Measurements from ENCODE around the gene KASH5. TPM values are rescaled to one million over a fixed set of nuclear protein-coding genes. Genes with fewer than 3 reads are reported as not detected.

KASH5 gene
- total RNA-seq, 1 donor from 2014 or later, result not detected

- Mint-ChIP-seq H3K4me3 (ENCODE audit: unreplicated experiment) (no peak overlapping the region), H3K4me1 (ENCODE audit: low read depth) (no peaks in the 10 kb centered on the region), H3K27me3 (ENCODE audit: low read depth) (peaks cover 2% of the 10 kb centered on the region), H3K36me3 (ENCODE audit: low read depth) (peaks cover 2% of the 10 kb centered on the region), H3K9me3 (ENCODE audit: low read depth) (peaks cover 9% of the 10 kb centered on the region), H3K27ac (ENCODE audit: unreplicated experiment) (no peak overlapping the region)
- DNase-seq (ENCODE audit: low spot score), result no peak
- TF ChIP-seq CTCF (IDR thresholded peaks at IDR 0.05), result no peak
Measured at GRCh38 chr19:49374665-49375434, 13.2 kb upstream of the KASH5 start.

- Mint-ChIP-seq H3K4me1 (ENCODE audit: low read depth) (no peaks in the 10 kb centered on the region), H3K27me3 (ENCODE audit: low read depth) (peaks cover 2% of the 10 kb centered on the region), H3K27ac (ENCODE audit: unreplicated experiment) (no peak overlapping the region), H3K4me3 (ENCODE audit: unreplicated experiment) (no peak overlapping the region), H3K9me3 (ENCODE audit: low read depth) (peaks cover 8% of the 10 kb centered on the region), H3K36me3 (ENCODE audit: low read depth) (peaks cover 2% of the 10 kb centered on the region)
- no peak for DNase-seq (ENCODE audit: low spot score)
- no peak for TF ChIP-seq CTCF (IDR thresholded peaks at IDR 0.05)
Measured at GRCh38 chr19:49378512-49378911, 9.5 kb upstream of the KASH5 start.

GRCh38 chr19:49380391-49380790 lies 7.7 kb upstream of the KASH5 start:
- H3K27me3 Mint-ChIP-seq (ENCODE audit: low read depth), result peaks cover 2% of the 10 kb centered on the region

GRCh38 chr19:49382639-49383038 lies 5.4 kb upstream of the KASH5 start:
- no peak overlapping the region for H3K27ac Mint-ChIP-seq (ENCODE audit: unreplicated experiment)
- H3K9me3 Mint-ChIP-seq (ENCODE audit: low read depth), result peaks cover 8% of the 10 kb centered on the region
- no peak for DNase-seq (ENCODE audit: low spot score)
- H3K27me3 Mint-ChIP-seq (ENCODE audit: low read depth), result no peaks in the 10 kb centered on the region
- no peaks in the 10 kb centered on the region for H3K4me1 Mint-ChIP-seq (ENCODE audit: low read depth)
- TF ChIP-seq CTCF (IDR thresholded peaks at IDR 0.05), result no peak
- peaks cover 2% of the 10 kb centered on the region for H3K36me3 Mint-ChIP-seq (ENCODE audit: low read depth)
- H3K4me3 Mint-ChIP-seq (ENCODE audit: unreplicated experiment), result no peak overlapping the region

More at GRCh38 chr19:49380391-49380790, 7.7 kb upstream of the KASH5 start:
- H3K27ac Mint-ChIP-seq (ENCODE audit: unreplicated experiment), result no peak overlapping the region
- no peaks in the 10 kb centered on the region for H3K4me1 Mint-ChIP-seq (ENCODE audit: low read depth)
- peaks cover 2% of the 10 kb centered on the region for H3K36me3 Mint-ChIP-seq (ENCODE audit: low read depth)
- H3K9me3 Mint-ChIP-seq (ENCODE audit: low read depth), result peaks cover 8% of the 10 kb centered on the region
- TF ChIP-seq CTCF (IDR thresholded peaks at IDR 0.05), result no peak
- DNase-seq (ENCODE audit: low spot score), result no peak
- H3K4me3 Mint-ChIP-seq (ENCODE audit: unreplicated experiment), result no peak overlapping the region

- Mint-ChIP-seq H3K9me3 (ENCODE audit: low read depth) (peaks cover 8% of the 10 kb centered on the region), H3K36me3 (ENCODE audit: low read depth) (peaks cover 2% of the 10 kb centered on the region), H3K4me1 (ENCODE audit: low read depth) (no peaks in the 10 kb centered on the region), H3K27me3 (ENCODE audit: low read depth) (peaks cover under 1% of the 10 kb centered on the region), H3K27ac (ENCODE audit: unreplicated experiment) (no peak overlapping the region), H3K4me3 (ENCODE audit: unreplicated experiment) (no peak overlapping the region)
- no peak for DNase-seq (ENCODE audit: low spot score)
- TF ChIP-seq CTCF (IDR thresholded peaks at IDR 0.05), result no peak
Measured at GRCh38 chr19:49383599-49383998, 4.5 kb upstream of the KASH5 start.

All from chondrocyte (in vitro differentiated cells).